HG03159 (cell line): ENCODE results near the gene TPST1.

Source experiments
- ATAC-seq: cut with Tn5 transposase; IDR thresholded peaks from one replicate; pipeline ENCODE4 v1.9.1; 2021; ENCODE audit warnings: mild to moderate bottlenecking, moderate library complexity; ENCODE audit not compliant: unreplicated experiment

The TPST1 gene

DNA sequence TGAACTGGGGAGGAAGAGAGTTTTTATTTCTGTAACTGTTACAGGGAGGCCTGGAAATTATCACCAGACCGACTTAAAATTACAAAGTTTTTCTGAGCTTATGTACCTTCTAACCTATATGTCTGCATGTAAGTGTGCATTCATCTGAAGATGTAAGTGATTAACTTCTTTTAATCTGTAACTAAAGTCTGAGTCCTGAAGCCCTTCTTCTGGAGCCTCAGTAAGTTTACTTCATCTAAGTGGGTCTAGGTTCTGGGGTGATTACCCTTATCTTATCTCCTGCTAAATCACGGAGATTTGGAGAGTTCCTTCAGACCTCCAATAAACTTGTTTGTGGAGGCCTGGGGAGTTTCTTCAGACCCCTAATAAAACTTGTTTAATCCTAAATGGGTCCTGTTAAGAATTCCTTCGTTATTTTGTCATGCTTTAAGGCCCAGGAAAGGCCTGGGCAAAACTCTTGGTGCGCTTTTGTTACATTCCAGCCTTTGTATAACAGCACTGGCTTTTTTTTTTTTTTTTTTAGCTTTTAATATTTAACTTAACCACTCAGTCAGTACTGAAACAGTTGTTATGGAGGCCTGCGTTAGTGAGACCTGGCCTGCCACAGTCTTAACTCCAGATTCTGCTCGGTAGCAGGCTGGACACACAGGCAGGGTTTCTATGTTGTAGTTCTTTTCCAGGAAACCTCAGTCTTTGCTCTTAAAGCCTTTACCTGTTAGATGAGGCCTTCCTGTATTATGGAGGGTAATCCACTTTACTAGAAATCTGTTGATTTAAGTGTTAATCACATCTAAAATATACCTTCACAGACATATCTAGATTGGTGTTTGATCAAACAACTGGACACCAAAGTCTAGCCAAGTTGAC, 33.0 kb downstream of the TPST1 start:
- peak; percentile 76 for ATAC-seq

DNA sequence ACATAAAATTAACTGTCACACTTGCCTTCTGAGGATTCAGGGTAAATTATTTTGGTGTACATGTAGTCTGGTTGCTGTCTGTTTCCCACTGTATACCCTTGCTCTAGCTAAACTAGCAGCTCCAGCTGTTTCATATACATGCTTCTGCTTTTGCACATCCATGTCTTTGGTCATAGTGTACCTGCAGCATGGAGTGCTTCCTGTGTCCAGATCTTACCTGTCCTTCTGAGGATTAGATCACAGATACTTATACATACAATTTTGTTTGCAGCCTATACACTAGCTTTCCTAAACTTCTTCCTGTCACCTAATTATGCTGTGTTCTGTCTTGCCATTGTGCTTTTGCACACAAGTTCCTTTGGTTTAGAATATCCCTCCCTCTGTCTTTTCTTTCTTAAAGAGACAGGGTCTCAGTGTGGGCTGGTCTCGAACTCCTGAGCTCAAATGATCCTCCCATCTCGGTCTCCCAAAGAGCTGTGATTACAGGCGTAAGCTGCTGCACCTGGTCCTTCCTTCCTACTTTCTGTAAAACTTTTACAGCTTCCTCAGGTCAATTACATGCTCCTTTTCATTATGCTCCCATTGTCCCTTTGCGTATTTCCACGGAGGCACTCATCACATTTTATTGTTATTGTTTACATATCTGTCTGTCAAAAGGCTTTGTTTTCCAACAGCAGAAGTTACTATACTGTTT, 33.8 kb downstream of the TPST1 start:
- ATAC-seq: peak; percentile 73

DNA sequence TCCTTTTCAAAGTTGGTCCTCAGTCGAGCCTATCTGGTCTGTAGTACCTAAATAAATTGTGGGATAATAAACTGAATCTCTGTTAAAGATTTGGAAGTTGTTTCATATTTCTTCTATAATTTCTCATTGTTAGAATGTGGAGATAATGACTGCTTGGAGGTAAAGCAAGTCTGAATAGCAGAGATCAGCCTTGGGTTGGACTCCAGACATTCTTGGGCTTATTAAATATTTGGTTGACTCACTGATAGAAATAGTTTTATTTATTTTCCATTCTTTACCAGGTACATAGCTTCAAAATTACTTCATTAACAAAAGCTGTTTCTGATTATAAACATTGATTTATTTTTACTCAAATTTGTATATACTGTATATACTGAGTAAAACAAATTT, 34.3 kb downstream of the TPST1 start:
- ATAC-seq: no peak

DNA sequence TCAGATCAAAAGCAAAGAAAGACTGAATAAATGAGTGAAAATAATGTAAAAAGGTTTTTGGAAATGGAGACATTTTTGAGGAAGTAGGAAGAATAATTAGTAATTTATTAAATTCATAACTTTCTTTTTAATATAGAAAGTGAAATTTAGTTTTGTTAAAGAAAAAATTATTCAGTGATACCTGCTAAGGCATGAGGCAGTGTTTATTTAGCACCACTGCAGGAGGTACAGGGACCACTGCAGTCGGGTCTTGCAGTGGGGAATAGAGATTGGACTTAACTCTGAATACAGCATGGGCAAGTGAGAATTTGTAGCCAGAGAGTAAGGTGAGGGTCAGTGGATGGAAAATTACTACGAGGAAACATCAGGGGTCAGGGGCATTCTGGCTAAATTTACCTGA, 39.9 kb downstream of the TPST1 start:
- ATAC-seq: no peak

DNA sequence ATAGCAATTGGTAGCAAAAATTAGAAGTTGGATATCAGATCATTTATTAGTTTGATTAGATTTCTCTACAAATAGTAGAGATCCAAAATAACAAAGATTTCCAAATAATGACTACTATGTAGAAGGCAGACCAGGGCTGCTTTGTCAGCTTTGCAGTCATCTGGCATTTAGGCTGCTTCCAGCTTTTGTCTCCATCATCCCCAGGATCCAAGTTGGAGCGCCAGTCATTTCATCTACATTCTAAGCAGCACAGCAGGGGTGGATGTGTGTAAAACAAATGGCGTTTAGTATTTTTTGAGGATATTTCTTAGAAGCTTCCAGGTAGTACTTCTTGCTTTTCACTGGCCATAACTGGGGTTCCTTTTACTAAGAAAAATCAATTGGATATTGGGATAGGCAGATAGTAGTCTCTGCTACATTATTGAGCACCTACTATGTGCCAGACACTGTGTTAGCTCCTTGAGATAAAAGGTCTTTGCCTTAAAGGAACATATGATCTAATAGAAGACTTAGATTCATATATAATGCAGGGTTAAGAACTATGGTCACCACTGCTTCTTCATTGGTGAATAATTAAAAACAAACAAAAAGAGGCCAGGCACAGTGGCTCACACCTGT, 41.5 kb downstream of the TPST1 start:
- no peak for ATAC-seq

DNA sequence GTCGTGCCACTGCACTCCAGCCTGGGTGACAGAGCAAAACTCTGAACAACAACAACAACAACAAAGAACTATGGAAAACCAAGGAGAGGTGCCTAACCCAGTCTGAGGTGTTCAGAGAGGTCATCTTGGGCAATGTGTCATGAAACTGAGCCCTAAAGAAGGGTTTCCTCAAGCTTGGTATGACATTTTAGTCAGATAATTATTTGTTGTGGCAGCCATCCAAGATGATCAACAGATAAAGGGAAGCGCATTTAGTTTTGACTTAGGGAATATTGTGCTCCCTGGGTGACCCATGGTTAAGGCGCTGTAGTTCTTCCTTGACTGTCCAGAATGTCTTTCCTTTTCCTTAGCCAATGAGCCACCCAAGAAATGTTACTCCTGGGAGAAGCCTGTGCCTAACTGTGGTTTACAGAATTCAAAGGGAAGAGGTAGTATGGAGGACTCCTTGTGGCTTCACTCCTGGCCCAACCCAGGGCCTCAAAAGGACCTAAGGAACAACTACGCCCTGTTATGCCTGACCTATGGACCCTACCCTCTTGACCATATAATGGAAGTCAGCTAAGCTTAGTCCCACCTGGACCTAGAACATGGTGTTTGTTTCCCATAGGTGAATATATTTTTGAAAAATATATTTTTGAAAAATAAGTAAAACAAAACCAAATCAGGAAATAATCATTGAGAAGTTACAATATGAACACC, 42.4 kb downstream of the TPST1 start:
- no peak for ATAC-seq

DNA sequence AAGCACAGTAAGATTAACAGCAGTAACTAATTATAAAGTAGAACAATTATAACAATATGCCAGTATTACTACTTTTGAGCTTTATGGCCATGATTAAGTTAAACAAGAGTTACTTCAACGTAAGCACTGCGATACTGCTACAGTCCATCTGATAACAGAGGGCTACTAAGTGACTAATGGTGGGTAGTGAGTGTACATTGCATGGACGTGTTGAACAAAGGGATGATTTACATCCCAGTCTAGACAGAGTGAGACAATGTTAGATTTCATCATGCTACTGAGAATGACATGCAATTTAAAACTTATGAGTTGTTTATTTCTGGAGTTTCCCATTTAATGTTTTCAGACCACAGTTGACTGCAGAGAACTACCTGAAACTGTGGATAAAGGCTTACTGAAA, 45.6 kb downstream of the TPST1 start:
- ATAC-seq: no peak

DNA sequence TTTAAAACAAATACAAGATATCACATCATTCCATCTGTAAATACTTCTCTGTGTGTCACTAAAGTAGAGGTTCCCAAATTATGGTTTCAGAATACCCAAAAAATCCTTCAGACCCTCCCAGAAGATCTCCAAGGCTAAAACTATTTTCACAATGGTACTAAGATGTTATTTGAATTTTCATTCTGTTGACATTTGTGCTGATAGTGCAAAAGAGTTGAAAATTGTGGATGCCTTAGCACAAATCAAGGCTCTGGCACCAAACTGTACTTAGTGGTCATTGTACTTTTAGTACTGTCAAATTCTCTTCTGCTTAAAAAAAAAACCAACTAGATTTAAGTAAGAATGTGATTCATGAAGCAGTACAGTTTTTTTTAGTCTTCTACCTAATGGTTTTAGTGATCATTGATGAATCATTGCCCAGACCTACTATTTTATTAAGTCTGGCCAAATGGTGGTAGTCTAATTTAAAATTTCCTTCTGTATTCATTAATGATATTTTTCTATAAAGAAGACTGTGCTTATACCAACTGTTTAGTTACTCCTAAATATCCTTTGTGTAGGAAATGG, 50.5 kb downstream of the TPST1 start:
- no peak for ATAC-seq

DNA sequence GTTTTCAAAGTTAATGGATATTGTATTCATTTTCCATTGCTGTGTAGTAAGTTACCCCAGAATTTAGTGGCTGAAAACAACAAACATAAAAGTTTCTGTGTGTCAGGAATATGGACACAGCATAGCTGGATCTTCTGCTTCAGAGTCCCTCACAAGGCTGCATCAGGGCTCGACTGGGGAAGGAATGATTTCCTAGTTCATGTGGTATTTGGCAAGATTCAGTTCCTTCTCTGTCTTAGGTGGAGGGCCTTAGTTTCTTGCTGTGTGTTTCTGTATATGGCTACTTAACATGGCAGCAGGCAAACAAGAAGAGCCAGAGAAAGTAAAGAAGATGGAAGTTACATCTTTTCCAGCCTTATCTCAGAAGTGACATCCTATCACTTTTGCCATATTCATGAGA, 51.1 kb downstream of the TPST1 start:
- ATAC-seq: no peak

DNA sequence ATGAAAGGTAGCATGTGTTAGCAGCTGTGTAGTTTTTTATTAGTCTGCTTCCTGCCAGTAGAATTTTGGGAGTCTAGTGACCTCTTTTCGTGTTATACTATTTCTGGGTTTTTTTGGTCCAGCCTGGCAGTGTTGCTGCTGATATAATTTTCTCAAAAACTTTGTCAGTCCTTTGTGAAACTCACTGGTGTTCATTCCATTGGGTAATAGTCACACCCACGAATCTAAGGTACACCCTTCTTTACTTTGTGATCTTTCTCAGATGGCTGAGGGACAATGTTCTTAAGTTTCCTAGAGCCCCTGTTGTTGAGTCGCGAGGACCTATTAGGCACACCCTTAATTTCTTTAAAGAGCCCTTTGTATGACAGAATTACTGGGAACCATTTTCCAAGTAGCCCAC, 52.3 kb downstream of the TPST1 start:
- ATAC-seq: no peak

DNA sequence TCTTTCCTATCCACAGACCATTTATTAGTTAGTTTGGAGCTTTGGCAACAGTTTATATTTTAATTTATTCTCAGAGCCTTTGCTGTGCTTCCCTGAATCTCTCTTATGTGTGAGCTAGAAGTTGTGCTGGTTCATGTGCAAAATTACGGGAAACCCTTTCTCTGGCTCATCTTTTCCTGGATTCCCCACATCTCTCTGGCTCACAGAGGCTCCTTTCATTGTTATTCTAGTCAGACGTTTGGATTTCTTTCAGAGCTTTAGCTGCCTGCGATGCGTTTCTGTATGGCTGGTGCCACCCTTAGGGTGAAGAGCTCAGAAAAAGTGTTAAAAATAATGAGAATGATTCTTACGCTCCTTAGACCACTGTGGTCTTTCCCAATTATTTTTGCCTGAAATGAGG, 53.3 kb downstream of the TPST1 start:
- no peak for ATAC-seq

DNA sequence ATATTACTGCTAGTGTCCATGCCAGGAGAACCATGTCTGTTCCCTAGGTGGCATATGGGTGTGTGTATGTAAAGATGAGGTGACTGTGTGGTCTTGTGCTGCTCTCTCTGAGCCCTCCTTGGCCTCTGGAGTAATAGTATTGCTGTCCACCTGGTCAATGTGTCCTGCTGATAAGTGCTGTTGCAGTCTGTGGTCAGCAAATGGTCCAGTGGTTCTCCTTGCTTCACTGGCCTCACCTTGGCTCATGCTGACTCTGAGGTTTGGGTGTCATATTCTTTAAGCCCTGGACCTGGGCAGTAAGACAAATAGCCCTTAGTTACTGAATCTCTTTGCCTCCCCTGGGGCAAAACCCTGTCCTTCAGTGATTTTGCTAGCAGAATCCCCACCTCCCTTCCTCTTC, 56.8 kb downstream of the TPST1 start:
- ATAC-seq: no peak

DNA sequence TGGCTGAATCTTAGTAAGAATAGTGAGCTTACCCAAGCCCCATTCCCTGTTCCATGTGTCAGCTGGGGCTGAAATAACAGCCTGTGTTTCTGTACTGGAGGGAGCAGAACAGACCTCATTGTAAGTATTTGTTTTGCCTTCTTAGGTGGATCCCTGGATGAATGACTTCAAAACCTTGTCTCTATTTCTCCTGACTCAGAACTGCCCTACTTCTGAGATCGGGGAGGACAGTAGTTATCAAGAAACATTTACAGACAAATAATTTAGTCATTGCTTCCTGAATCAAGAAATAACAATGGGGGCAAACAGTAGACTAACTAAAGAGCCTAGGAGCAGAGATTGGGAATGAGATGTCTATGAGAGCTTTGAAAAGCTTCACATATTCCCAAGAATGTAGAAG, 58.8 kb downstream of the TPST1 start:
- no peak for ATAC-seq

DNA sequence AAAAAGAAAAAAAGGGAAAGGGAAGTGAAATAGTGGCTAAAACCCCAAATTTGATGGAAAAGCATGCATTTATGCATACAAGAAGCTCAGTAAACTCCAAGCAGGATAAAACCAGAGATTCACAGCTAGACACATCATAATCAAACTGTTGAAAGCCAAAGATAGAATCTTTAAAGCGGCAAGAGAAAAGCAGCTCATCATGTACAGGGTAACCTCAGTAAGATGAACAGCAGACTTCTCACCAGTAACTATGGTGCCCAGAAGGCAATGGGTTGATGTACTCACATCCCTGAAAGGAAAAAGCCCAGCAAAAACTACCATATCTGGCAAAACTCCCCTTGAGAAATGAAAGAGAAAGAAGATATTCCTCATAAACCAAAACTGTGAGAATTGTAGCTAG, 60.4 kb downstream of the TPST1 start:
- ATAC-seq: no peak

DNA sequence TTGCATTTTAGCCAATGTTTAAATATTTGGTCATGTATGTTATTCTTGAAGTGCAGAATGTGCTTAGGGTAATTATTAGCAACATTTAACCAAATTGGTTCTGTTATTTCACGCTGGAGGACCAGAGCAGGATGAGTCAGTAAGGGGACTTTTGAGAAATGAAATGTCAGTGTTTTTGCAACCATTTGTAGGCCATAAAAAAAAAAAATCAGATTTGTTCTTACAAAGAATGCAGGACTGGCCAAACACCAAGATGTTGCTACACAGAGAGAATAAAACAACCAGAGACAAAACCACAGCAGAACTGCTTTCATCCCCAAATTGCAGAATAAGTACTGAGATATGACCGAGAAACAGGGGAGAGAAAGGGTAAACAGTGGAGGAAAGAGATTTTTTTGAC, 62.1 kb downstream of the TPST1 start:
- ATAC-seq: no peak

DNA sequence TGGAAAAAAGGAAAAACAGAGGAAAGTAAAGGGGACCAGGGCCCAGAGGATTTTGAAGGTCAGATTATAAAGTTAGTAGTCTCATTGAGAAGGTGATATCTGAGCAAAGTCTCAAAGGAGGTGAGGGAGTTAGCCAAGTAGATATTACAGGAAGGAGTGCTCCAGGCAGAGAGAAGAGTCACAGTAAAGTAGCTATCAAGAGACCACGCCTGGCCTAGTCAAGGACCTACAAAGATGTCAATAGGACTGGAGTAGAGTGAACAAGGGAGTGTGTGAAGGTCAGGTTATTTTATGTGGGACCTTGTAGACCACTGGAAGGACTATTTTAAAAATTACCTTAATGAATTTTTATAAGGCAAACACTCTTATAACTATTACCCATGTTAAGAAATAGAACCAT, 64.8 kb downstream of the TPST1 start:
- no peak for ATAC-seq

DNA sequence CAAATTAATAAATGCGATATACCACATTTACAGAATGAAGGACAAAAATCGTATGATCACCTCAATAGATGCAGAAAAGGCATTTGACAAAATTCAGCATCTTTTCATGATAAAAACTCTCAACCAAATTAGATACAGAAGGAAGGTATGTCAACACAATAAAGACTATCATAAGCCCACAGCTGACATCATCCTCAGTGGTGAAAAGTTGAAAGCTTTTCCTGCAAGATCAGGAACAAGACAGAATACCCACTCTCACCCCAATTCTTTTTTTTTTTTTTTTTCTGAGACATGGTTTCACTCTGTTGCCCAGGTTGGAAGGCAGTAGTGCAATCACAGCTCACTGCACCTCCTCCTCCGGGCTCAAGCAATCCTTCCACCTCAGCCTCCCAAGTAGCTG, 67.2 kb downstream of the TPST1 start:
- ATAC-seq: no peak

DNA sequence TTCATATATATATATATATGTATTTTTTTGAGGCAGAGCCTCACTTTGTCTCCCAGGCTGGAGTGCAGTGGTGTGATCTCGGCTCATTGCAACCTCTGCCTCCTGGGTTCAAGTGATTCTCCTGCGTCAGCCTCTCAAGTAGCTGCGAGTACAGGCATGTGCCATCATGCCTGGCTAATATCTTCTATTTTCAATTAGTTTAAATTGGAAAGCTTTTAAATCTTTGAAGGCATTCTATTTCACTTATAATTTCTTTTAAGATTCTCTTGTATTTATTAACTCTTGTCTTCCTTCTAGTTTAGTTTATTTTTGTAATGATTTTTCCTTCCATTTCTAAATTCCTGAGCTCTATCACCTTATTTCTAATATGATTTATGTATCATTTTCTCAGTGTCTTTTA, 71.2 kb downstream of the TPST1 start:
- no peak for ATAC-seq

DNA sequence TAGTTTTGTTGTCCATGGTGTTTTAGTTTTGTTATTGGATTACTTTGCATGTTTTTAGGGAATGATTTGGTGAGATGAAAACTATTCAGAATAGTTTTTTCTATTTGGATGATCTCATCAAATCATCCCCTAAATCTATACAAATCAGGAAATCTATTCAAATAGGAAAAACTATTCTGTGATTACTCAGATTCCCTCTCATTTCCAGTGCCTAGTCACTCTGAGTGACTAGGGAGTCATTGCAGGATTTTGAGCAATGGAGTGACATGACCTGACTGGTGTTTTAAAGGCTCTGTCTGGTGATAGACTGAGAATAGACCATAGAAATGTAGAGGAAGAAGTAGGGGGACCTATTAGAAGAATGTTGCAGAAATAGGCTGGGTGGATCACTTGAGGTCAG, 72.4 kb downstream of the TPST1 start:
- no peak for ATAC-seq

DNA sequence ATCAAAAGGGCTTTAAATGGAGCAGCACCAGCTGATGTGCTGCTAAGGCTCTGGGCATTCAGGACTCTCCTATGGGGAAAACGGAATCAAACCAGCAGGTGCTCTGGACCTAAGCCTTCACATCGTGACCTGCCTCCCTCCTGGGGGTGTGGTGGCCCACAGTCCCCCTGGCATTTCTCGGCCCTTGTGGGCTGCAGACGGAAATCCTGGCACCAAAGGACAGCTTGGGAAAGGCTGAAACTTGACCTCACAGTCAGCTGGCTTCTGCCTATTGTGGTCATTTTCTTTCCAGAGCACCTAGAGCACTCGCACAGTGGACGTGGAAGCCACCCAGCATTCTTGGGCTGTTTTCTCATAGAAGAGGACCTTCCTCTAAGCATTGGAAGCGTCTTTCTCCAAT, 74.8 kb downstream of the TPST1 start:
- ATAC-seq: no peak
